HK-2 (cell line): ENCODE measurements around the gene BUD31.
"Not testable (repeated sequence)": the region's sequence is repeated elsewhere in the genome, so short reads cannot be mapped to it uniquely, and the experiment has no call there.

Source experiments
- DNase-seq: peaks from one replicate; pipeline ENCODE4 v3.0.0-alpha.2; 2018; ENCODE audit not compliant: unreplicated experiment

BUD31 gene

DNA sequence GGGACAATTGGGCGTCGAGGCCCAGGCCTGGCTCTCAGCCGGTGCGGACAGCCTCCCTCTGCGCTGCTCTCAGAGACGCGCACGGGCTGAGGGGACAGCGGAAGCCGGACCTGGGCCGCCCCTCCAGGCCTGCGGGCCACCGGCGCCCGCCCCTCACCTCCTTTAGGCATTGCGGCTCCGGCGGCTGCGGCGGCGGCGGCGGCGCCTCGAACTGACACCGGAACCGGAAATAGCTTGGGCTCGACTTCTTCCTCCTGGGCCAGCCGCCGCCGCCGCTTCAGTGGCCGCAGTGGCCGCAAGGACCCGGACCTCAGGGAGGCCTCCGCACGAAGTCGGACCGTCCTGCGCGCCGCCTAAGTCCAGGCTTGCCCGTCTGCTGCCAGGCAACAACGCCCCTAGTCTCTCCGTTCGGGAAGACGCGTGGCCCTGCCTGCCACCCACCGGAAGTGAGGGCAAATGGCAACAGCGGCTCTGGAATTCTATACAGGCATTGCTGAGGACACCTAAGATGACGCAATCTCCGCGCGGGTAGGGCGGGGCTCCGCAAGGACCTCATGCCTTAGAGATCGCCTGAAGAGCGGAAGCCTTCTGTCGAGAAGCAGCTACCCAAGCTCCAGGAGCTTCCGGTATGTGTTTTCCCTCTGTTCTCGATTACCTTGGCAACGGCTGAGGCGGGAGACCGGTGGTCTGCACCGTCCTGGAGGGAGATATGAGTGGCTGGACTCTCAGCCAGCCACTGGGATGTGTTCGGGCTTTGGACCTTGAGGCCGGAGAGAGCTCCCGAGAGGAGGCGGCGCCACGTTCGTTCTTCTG, at the start of gene BUD31, which contains the start of gene PDAP1:
Gene BUD31, plus strand, starts transcription at position 591 of the 813 bp plus-strand sequence. CDS start 2,124 bp downstream, outside the sequence.
Gene PDAP1, minus strand, starts transcription at position 219 of the 813 bp plus-strand sequence. Its CDS starts 49 bp downstream, at position 170.
- peak; percentile 93 for DNase-seq

DNA sequence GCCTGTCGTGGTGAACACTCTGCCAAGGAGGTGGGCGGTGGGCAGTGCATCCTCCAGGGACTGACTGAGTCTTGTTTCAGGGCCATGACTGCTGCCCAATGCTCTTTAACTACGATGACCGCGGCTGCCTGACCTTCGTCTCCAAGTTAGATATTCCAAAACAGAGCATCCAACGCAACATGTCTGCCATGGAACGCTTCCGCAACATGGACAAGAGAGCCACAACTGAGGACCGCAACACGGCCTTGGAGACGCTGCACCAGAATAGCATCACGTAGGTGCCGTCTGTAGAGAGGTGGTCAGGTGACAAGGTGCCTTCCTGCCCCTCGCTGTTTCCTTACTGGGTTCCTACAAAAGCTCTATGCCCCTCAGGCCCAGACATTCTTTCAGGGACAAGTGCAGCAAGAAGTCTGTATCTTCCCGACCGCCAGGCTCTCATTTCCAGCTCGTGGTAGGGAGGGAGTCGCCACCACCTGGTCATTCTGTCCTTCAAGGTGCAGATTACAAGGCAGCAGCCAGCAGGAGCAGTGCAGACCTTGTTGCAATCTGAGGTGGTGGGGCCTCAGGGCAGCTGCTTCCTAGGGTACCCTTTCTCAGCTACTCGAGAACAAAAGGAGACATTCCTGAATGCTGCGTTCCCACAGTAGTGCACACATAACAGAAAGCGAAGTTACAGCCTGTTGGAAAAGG, 49.2 kb upstream of the BUD31 start:
- DNase-seq = no peak

DNA sequence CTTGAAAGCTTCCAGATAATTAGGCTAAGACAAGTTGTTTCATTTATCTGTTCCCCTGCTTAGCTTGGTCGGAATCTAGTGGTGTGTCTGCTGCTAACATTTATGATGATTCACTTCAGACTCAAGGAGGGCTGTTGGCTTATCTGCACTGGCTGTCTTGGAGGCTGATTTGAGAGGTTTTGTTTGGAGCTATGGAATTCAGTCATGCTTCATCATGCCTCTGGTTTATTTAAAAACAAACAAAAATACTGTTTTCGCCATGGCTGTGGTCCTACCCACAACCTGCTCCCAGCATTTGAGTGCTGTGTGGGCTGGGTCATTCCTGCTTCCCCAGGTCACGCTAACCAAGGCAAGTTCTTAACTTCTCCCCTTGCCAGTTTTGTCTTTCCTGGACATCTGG, 46.0 kb upstream of the BUD31 start:
- no peak for DNase-seq

DNA sequence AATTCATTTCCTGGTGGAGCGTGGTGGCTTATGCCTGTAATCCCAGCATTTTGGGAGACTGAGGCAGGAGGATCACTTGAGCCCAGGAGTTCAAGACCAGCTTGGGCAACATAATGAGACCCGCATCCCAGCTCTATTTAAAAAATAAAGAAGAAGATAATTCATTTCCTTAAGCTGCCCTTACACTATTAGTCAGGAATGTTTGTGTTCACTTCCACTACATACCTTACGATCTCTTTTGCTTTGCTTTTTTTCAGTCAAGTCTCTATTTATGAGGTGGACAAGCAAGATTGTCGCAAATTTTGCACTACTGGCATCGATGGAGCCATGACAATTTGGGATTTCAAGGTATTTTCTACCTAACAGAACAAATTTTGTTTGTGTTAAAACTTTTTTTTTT, 45.5 kb upstream of the BUD31 start:
- DNase-seq = no peak

DNA sequence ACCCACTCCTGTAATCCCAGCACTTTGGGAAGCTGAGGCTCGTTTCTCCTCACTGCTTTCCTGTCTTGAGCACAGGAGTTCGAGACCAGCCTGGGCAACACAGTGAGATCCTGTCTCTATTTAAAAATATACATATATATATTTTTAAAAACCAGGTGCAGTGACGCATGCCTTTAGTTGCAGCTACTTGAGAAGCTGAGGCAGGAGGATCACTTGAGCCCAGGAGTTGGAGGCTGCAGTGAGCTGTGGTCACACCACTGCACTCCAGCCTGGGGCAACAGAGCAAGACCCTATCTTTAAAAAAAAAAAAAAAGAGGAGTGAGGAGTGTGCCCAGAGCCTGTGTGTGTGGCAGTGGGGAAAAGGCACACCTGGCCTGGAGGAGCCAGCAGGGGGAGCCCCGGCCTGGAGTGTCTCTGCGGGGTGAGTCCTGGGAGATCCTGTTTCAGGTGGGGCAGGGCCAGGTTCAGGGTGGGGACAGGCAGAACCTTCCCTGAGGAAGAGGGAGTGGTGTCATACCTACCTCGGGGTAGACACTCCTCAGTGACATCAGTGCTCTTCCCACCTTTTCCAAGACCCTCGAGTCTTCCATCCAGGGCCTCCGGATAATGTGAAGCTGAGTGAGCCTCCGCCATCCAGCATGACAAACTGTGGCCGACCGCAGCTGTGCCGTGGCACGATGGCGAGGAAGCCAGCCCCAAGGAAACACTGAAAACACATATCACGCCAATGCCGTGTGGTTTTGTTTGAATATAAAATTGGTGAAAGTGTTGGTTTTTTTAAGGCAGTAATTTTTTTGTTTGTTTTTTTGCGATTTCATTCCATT, 43.2 kb upstream of the BUD31 start:
- DNase-seq = peak; percentile 50

DNA sequence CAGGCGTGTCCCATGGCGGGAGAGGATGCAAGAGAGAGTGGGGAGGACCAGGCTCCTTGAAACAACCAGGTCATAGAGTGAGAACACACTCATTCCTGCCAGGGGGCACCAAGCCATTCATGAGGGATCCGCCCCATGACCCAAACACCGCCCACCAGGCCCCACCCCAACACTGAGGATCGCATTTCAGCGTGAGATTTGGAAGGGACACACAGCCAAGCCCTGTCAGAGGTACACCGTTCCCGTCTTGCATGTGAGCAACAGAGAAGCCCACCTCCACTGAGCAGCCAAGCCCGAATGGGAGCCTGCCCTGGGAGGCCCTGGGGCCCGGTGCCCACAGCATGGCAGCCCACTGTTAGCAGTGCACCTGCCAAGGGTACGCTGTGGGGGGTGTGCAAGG, 42.1 kb upstream of the BUD31 start:
- DNase-seq = no peak

DNA sequence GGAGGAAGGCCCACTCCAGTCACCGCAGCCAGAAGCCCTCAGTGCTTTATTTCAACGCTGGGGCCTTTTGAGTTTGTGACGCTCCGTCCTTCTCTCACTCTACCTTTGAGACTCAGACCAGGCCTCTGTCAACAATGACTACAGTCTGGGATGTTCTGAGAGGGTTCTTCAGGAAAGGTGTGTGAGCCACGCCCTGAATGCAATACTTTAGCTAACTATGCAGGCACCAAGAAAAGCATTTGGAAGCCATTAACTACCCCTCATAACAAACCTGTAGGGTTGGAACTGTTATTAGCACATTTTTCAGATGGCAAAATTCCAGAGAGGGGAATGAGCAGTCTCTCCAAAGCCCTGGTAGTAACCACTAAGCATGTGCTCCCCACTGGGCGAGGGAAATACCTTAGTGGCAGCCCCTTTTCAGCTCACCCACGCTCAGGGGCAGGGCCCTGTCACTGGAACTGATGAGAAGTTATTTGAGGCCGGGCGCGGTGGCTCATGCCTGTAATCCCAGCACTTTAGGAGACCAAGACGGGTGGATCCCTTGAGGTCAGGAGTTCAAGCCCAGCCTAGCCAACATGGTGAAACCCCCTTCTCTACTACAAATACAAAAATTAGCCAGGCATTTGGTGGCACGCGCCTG, 39.9 kb upstream of the BUD31 start:
- no peak for DNase-seq

DNA sequence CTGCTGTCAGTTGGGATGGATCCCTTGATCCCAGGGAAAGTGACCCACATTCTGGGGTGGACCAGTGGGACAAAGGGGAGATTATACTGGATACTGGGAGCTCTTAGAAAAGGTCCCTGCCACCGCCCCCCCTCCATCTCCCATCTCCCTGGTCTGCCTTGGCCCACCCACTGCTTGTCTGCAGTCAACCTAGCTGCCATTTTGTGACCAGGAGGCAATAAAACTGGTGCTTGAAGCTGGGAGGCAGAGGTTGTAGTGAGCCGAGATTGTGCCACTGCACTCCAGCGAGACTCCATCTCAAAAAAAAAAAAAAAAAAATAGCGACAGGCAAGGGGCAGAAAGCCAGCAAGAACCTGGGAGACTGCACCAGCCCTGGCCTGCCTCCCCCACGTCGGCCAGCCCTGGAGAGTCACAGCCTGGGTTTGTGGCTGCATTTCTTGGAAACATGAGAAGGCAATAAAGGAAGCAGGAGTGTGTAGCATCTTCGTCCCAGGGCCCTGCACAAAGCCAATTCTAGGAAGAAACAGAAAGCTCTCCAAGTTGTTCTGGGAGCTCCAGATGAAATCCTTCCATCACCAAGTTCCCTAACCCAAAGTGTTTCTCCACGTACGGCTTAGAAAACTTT, 38.9 kb upstream of the BUD31 start:
- no peak for DNase-seq

DNA sequence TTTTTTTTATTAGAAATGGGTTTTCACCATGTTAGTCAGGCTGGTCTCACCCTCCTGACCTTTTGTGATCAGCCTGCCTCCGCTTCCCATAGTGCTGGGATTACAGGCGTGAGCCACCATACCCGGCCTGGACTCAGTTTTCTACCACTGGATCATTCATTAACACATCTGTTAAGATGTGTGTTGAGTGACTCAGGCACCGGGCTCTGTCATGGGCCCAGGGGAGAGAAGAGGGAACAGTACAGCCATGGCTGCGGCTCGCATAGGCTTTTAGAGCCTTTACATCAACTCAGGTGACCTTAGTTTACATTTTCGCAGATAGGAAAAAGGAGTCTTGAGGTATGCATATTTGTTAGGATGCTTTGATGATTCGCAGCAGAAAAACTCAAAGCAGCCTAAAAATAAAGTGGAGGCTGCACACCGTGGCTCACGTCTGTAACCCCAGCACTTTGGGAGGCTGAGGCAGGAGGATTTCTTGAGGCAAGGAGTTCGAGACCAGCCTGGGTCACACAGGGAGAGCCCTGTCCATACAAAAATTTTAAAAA, 37.3 kb upstream of the BUD31 start:
- DNase-seq = peak; percentile 69

DNA sequence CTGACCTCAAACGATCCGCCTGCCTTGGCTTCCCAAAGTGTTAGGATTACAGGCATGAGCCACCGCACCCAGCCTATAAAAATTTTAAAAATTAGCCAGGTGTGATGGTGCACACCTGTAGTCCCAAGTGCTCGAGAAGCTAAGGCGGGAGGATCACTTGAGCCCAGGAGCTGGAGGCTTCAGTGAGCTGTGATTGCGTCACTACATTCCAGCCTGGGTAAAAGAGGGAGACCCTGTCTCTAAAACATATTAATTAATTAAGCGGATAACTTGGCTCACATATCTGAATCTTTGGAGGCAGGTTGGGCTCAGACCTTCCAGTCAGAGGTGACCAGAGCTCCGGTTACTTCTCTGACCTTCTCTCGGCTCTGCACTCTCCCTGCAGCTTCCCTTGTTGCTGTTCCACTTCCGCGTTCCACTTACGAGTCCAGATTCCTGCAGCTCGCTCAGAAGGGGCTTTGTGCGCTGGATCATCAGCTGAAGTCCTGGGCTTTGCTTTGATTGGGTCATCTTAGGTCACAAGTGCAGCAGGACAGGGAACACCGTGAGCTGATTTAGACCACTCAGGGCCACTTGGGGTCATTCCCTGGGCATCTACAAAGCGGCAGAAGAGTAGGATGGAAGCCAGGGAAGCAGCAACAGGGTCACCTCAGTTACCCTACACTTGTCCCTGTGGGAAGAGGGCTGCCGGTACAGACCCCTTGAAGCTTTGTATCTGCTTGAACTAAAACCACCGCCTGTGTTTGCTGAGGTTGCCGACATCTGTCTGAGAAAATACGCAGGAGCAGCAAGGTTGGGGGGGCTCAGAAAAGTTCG, 36.3 kb upstream of the BUD31 start:
- peak; percentile 65 for DNase-seq

DNA sequence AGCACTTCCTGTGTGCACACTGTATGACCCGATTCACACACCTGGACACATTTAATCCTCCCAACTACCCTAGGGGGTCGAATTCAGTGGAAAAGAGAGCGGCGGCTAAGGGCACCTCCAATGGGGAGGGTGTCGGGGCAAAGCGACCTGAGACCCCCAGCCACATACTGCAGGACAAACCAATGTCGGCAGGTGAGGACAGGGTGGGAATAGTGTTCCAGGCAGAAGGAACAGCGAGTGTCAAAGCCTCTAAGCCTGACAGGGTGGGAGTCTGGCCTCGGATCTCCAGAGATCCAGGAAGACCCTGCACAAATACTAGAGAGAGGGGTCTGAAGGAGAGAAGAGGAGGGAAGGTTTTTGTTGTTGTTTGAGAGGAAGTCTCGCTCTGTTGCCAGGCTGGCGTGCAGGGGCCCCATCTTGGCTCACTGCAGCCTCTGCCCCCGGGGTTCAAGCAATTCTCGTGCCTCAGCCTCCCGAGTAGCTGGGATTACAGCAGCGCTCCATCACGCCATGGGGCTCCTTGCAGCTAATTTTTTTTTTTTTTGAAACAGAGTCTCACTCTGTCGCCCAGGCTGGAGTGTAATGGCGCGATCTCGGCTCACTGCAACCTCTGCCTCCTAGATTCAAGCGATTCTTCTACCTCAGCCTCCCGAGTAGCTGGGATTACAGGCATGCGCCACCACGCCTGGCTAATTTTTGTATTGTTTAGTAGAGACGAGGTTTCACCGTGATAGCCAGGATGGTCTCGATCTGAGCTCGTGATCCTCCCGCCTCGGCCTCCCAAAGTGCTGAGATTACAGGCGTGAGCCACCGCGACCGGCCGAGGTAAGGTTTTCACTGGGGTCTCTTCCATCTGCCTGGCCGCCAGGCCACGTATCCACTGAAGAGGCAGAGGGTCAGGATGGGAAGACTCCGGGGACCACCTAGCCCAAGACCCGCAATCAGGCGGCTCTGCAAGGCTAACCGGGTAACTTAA, 35.4 kb upstream of the BUD31 start:
- DNase-seq = no peak

DNA sequence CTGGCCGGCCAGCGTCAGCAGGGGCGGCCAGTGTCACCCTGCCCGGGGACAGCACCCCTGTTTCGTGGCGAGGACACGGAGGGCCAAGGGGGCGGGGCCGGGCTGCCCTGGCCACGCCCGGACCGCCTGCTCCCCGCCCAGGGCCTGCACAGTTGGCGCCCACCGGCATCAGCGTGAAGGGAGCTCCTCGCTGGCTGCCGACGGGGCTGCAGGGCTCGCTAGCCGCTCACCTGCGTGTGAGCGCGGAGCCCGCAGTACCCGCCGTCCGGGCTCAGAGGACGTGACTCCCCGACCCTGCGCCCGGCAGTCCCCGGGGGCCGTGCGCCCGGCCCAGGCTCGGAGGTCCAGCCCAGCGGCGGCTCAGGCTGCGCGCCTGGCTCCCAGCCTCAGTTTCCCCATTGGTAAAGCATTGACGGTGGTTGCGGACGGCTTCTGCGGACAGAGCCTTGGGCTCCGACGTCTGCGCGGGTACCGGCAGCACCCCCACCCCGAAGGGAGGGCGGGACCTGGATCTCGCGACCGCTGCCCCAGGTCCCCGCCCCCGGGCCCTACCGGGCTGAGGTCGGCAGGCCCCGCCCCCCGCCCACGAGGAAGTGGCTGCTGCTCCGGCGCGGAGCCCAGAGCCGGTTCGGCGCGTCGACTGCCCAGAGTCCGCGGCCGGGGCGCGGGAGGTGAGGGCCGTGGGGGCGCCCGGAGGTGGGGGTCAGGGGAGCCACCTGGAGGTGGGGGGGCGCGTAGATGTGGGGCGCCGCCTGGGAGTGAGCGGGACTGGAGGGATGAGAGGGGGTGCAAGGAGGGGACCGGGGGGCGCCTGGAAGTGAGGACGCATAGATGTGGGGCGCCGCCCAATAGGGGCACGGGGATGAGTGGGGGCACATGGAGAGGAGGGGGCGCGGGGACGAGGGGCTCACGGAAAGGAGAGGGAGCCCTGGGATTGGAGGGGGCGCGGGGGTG, 34.4 kb upstream of the BUD31 start, which contains the start of gene ARPC1B:
Gene ARPC1B, plus strand, starts transcription at position 620 of the 954 bp plus-strand sequence. CDS start 10,985 bp downstream, outside the sequence.
- peak; percentile 78 for DNase-seq

DNA sequence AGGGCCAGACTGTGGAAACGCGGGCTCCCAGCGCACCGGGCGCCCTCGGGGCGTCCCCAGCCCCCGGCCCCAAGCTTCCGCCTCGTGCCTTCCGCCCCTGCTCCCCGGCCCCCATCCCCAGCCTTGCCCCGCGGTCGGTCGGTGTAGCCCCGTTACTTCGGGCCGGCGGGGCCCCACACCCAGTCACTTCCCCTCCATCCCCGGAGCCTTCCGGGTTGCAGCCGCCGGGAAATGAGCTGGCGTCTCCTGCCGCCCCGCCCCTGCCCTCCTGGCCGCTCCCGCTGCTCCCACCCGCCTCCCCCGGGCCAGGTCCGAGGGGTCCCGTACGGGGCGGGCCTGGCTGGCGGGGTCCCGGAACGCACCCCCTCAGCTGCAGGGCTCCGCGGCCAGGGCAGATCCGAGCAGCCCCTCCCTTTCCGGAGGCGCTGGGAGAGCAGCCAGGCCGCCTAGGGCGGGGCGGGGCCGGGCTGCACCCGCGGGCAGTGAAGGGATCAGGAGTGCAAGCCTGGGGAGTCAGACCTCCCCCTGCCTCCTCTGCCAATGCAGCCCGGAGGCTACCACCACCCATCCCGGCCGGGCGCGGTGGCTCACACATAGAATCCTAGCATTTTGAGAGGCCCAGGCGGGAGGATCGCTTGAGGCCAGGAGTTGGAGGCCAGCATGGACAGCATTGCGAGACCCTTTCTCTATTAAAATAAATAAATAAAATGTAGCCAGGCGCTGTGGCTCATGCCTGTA, 33.5 kb upstream of the BUD31 start:
- peak; percentile 85 for DNase-seq

DNA sequence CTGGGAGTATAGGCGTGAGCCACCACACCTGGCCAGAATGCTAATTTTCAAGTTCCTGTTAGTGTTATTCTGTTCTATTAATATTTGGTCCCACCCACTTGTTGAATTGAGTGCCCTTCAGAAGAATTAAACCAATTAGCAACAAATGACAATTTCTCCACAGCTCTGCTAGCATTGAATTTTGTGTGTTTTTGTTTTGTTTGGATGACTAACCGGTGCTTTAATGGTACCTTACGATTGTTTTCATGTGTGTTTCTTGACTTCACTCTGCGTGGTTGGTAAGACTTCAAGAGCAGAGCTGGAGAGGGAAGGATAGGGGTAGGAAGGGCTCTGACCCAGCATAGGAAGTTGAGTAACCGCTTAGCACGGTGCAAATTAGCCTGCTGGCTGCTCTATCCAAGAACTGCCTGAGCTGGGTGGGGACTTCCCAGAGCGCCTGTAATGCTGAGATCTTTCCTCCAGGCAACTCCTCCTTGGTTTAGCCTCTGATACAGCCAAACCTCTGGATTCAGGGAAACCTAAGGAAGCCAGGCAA, 29.7 kb upstream of the BUD31 start:
- peak; percentile 74 for DNase-seq

DNA sequence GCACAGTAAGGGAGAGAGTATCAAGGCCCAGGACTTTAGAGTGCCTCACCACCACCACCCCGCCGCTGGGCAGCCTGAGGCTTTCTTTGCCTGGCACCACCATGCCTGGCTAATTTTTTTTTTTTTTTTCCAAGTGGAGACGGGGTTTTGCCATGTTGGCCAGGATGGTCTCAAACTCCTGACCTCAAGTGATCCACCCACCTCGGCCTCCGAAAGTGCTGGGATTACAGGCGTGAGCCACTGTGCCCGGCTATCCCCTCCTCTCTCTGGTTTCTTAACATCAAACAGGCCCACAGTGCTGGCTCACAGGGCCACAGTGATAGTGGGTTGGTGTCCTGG, 29.1 kb upstream of the BUD31 start:
- not testable (repeated sequence) for DNase-seq

DNA sequence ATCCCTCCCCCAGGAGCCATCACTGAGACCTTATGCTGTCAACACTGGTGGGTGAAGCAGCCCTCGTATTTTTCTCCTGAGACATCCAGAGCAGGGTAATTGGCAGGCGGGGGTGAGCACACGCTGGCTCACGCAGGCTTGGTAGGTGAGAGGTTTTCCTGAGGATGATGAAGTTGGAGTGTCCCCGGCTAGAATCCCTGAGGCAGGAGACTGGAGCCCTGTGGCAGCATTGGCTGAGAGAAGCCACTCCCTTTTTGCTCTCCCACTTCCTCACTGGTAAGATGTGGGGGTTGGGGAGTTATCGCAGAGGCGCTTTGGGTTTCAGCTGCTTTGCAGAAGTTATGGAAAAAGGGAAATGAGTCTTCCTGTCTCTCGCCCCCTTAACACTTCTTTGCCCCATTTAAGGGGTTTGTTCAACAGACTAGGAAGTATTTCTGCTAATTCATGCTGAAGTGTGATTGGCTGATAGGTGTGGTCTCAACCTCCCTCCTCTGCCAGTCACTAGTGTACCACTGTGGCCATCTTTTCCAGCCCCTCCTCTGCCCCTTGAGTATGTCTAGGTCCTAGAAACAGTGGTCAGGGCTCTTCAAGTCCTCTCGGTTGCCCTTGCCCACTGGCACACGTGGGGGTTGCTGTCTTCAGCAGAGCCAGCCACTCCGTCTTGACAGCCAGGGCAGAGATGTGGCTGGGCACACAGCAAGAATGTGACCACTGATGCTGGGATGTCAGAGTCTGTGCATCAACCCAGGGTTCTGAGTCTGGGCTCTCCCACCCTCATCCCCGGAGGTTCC, 28.5 kb upstream of the BUD31 start:
- DNase-seq = peak; percentile 84
